HL-60 (cell line): ENCODE data around the gene XPNPEP2.

Source experiments
- DNase-seq, 2 experiments: peaks; one replicate each; pipeline ENCODE4 v3.0.0-alpha.2; 2010 to 2020; ENCODE audit warnings: low read depth in 1 of 2, low spot score in 1 of 2
- H3K27ac ChIP-seq: fragments of 250-450 bp; sonication (Bioruptor Pico); replicated peaks from 2 replicates; pipeline ENCODE4 v1.5.1; 2020; ENCODE audit warnings: mild to moderate bottlenecking, moderate library complexity
- H3K27me3 ChIP-seq: fragments of 250-450 bp; sonication (Bioruptor Pico); 2 replicates; pipeline ENCODE4 v1.5.1; 2021; ENCODE audit warnings: mild to moderate bottlenecking, moderate library complexity; ENCODE audit not compliant: insufficient read depth, poor library complexity, severe bottlenecking
- H3K4me3 ChIP-seq: replicated peaks from 2 replicates; pipeline ENCODE4 v1.5.1; 2011; ENCODE audit warnings: mild to moderate bottlenecking, control low read depth, low read length; ENCODE audit not compliant: insufficient read depth
- CTCF ChIP-seq: IDR thresholded peaks from one replicate; pipeline ENCODE4 v1.5.1; 2011; ENCODE audit warnings: low read length, control low read depth, inconsistent platforms; ENCODE audit not compliant: insufficient read depth
- GABPA ChIP-seq: IDR thresholded peaks from 2 replicates; pipeline ENCODE4 v1.6.1; 2012; ENCODE audit warnings: low read depth
- POLR2AphosphoS5 ChIP-seq: IDR thresholded peaks from 2 replicates; pipeline ENCODE4 v1.6.1; 2012; ENCODE audit warnings: low read depth
- REST ChIP-seq: IDR thresholded peaks from 2 replicates; pipeline ENCODE4 v1.6.1; 2012; ENCODE audit warnings: low read depth; ENCODE audit not compliant: insufficient replicate concordance
- SPI1 ChIP-seq: IDR thresholded peaks from 2 replicates; pipeline ENCODE4 v1.6.1; 2012; ENCODE audit warnings: low read depth, mild to moderate bottlenecking, borderline replicate concordance

The XPNPEP2 gene

GRCh38 chrX:129696463-129697155, 42.2 kb upstream of the XPNPEP2 start:
- no peaks in the 10 kb centered on the region for H3K27me3 ChIP-seq
- TF ChIP-seq SPI1, result no peak
- TF ChIP-seq GABPA, result no peak
- TF ChIP-seq REST, result no peak
- TF ChIP-seq POLR2AphosphoS5, result no peak
- TF ChIP-seq CTCF, result no peak
- no peak overlapping the region for H3K27ac ChIP-seq
- no peak for DNase-seq
- H3K4me3 ChIP-seq, result no peak overlapping the region

GRCh38 chrX:129697204-129697829, 41.5 kb upstream of the XPNPEP2 start:
- no peak for TF ChIP-seq POLR2AphosphoS5
- TF ChIP-seq CTCF, result no peak
- TF ChIP-seq GABPA, result no peak
- TF ChIP-seq REST, result no peak
- no peak for TF ChIP-seq SPI1
- no peak for DNase-seq
- Histone ChIP-seq H3K27ac (no peak overlapping the region), H3K4me3 (no peak overlapping the region), H3K27me3 (no peaks in the 10 kb centered on the region)

- Histone ChIP-seq H3K27ac (no peak overlapping the region), H3K27me3 (no peaks in the 10 kb centered on the region), H3K4me3 (no peak overlapping the region)
- no peak for DNase-seq
- TF ChIP-seq SPI1 (no peak), REST (no peak)
Measured at GRCh38 chrX:129698150-129698549, 40.6 kb upstream of the XPNPEP2 start.
